Fibroblast of skin of abdomen (primary cell): ENCODE results near the gene MICA. TPM values are rescaled to one million over a fixed set of nuclear protein-coding genes. Genes with fewer than 3 reads are reported as not detected.
"Not testable (repeated sequence)": the region's sequence is repeated elsewhere in the genome, so short reads cannot be mapped to it uniquely, and the experiment has no call there.

ENCODE experiments used
- DNase-seq: peaks from one replicate; pipeline ENCODE4 v3.0.0-alpha.2; 2013
- polyA plus RNA-seq, 2 experiments: library from polyadenylated mRNA; unstranded; fragments of 120-200 nt; gene quantifications; one replicate each; pipeline ENCODE4 v1.2.1, GENCODE V29; 2013; ENCODE audit not compliant: insufficient read length in 2 of 2

Gene MICA
- 26.3 TPM for polyA plus RNA-seq (2013, experiment 1 of 2; ENCODE audit: insufficient read length)
- polyA plus RNA-seq (2013, experiment 2 of 2; ENCODE audit: insufficient read length): 28.0 TPM

DNA sequence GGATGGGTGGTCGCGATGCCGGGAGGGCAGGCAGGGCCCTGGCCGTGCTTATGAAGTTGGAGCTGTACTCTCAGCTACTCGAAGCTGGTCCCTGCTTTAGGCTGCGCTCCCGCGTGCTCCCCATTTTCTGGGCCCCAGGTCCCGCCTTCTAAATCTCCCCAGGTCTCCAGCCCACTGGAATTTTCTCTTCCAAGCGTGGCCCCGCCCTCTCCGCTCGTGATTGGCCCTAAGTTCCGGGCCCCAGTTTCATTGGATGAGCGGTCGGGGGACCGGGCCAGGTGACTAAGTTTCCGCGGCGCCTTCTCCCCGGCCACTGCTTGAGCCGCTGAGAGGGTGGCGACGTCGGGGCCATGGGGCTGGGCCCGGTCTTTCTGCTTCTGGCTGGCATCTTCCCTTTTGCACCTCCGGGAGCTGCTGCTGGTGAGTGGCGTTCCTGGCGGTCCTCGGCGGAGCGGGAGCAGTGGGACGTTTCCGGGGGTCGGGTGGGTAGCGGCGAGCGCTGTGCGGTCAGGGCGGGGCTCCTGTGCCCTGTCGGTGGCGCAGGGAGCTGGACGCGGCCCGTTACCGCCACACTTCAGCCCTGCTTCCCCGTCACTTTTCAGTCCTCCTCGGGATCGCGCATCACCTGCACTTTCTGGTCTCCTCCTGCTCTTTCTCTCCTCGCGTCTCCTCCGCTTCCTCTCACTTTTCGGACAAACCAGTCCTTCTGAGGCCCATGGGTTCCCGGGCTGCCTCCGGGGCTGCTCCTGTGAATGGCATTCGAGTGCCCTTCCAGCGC is at the start of gene MICA:
Gene MICA, plus strand, starts transcription at position 313 of the 778 bp plus-strand sequence. Its CDS starts 38 bp downstream, at position 351.
- peak; percentile 79 for DNase-seq

DNA sequence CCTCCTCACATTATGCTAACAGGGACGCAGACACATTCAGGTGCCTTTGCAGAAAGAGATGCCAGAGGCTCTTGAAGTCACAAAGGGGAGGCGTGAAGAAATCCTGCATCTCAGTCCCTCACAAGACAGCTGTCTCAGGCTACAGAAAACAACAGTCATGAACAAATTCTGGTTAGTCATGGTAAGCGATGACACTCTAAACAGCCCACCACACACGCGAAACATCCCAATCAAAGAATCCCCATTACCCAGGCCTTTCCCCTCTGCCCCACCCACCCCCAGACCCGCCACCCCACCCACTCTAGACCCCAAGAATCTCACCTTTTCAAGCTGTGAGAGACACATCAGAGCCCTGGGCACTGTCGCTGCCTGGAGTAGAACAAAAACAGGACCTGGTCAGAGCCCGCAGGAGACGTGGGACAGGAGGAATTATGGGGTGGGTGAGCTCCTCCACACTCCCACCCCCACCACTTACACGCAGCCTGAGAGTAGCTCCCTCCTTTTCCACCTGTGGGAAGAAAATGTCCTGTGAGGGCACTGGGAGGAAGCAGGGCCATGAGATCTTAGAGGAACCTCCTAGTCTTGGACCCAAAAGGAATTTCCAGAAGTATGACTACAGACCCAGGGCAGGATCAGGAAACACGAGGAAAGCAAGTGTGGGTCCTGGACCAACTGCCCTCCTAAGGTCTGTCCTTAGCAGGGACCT is 49.1 kb upstream of the MICA start:
- DNase-seq: no peak

DNA sequence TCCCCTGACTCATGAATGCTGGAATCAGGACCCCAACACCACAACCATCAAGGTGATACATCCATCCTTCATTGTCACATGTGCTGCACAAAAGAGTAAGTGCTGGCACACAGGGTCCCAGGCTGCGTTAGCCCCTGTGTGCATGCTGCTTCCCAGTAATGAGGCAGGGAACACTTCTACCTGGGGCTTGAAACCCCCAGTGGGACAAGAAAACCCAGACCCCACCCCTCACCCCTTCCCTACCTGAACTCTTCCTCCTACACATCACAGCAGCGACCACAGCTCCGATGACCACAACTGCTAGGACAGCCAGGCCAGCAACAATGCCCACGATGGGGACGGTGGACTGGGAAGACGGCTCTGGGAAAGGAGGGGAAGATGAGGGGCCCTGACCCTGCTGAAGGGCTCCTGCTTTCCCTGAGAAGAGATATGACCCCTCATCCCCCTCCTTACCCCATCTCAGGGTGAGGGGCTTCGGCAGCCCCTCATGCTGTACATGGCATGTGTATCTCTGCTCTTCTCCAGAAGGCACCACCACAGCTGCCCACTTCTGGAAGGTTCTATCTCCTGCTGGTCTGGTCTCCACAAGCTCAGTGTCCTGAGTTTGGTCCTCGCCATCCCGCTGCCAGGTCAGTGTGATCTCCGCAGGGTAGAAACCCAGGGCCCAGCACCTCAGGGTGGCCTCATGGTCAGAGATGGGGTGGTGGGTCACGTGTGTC is 48.4 kb upstream of the MICA start:
- no peak for DNase-seq

DNA sequence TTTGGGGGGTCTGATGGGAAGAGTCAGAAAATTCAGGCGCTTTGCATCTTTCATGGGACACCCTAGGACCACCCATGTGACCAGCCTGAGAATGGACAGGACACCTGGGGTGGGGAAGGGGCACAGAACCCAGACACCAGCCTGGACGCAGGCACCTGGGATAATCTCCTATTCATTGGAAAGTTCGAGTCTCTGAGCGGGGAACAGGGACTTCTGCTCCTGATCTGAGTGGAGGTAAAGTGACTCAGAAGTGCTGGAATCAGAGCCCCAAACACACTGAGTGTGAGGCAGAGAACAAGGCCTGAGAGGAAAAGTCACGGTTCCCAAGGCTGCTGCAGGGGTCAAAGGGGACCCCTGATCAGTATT is 47.8 kb upstream of the MICA start:
- DNase-seq: no peak

DNA sequence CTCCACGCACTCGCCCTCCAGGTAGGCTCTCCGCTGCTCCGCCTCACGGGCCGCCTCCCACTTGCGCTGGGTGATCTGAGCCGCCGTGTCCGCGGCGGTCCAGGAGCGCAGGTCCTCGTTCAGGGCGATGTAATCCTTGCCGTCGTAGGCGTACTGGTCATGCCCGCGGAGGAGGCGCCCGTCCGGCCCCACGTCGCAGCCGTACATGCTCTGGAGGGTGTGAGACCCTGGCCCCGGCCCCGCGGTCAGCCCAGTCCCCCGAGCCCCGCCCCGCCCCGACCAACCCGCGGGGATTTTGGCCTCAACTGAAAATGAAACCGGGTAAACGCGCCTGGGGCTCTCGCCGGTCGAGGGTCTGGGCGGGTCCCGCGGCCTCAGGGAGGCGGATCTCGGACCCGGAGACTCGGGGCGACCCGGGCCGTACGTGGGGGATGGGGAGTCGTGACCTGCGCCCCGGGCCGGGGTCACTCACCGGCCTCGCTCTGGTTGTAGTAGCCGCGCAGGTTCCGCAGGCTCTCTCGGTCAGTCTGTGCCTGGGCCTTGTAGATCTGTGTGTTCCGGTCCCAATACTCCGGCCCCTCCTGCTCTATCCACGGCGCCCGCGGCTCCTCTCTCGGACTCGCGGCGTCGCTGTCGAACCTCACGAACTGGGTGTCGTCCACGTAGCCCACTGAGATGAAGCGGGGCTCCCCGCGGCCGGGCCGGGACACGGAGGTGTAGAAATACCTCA is 47.0 kb upstream of the MICA start:
- no peak for DNase-seq

DNA sequence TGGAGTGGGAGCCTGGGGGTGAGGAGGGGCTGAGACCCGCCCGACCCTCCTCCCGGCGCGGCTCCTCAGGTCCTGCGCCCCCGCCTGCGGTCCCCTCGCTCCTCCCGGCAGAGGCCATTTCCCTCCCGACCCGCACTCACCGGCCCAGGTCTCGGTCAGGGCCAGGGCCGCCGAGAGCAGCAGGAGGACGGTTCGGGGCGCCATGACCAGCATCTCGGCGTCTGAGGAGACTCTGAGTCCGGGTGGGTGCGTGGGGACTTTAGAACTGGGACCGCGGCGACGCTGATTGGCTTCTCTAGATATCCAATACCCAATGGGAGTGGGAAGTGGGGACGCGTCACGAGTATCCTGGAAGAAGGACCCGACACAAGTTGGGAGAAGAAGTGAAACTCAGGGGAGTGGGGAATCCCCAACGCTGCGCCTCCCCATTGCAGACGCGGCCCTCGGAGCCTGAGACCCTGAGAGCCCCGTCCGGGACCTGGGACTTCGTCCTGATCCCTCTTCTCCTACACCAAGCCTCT is 46.4 kb upstream of the MICA start, which contains the start of gene HLA-B:
Gene HLA-B, minus strand, starts transcription at position 234 of the 521 bp plus-strand sequence. Its CDS starts 21 bp downstream, at position 213.
- DNase-seq: peak; percentile 67

DNA sequence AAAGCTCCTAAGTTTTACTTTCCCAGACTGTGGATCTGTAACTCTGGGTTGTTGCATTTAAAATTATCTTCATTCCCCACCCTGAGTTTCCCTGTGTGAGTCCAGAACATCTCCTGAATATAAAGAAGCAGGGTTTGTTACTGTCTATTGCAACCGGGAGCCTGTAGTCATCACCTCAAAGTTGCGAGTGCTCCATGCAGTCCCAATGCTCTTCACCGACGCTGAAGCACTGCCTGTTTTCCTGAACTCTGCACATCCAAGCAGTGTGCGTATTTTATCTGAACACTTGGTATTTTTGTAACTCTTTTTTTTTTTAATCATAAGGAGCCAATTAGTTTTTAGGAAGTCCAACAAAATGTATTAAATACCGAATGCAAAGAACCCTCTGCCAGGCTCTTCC is 45.5 kb upstream of the MICA start:
- DNase-seq: no peak

DNA sequence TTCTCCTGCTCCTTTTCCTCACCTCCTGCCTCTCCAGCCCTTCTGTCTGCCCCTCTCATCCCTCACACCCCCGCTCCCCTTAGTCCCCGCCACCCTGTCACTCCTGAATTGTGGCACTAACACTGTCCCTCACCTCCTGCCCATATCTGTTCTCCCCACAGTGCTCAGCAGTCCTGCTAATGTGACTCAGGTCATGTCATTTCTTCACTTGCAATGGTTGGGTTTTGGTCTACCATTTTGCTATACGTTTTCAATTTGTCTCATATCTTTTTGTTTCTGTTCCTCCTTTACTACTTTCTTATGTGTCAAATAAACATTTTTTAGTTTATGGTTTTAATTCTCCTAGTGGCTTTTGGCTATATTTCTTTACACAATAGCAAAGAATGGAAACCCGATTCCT is 45.1 kb upstream of the MICA start:
- DNase-seq: no peak

DNA sequence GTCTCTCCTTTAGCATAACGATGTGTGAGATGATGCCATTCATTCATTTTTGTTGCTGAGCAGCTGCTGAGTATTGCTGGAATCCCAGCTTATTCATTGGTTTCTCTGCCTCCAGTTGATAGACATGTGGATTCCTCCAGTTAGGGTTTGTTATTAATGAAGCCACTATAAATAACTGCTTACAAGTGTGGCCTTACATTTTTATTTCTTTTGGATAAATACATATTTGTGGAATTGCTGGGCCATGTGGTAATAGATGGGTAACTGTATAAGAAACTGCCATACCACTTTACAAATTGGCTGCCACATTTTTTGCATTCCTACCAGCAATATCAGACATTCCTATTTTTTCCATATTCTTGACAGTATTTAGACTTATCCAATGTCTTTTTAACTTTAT is 43.8 kb upstream of the MICA start:
- no peak for DNase-seq

DNA sequence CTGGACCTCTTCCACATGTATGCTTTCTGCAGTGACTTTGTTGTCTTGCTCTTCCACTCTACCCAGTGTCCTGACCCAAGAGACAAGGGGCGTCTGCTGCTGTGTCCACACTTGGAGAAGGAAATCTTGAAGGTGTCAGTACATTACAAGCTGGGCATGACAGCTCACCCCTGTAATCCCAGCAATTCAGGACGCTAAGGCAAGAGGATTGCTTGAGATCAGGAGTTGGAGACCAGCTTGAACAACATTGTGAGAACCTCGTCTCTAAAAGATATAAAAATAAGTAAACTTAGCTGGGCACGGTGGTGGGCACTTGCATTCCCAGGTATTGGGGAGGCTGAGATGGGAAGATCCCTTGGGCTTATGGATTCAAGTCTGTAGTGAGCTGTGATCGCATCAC is 40.6 kb upstream of the MICA start:
- DNase-seq: no peak

DNA sequence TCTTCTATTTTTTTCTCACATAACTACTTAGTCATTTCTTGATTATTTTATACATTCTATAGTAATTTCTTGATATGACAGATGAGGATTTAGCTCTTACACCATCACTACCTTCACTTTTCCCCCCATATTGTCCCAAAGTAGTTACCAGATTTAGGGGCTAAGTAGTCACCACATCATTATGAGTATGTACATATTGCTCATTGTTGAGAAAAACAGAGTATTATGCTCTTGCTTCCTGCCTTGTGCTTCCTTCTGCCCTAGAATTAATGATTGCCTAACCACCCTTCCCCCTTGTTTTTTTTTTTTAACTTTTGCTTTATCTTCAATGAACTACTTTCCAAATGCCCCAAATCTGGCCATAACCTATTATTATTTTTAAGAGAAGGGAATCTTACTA is 39.6 kb upstream of the MICA start:
- DNase-seq: no peak

DNA sequence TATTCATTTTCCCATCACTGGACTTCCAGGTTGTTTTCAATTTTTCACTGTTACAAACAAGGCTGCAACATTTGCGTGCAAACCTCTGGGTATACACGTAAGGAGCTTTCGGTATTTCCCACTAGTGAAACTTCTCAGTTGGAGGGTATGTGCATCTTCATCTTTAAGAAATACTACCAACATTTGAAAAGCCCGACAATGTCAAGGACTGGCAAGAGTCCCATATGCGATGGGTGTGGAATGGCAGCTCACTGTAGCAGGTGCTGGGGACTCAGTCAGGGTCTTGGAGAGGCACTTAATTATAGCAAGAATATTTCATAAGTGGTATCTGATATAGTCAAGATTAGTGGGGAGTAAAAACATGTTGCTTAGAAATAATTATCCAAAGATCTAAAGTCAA is 37.5 kb upstream of the MICA start:
- DNase-seq: no peak

DNA sequence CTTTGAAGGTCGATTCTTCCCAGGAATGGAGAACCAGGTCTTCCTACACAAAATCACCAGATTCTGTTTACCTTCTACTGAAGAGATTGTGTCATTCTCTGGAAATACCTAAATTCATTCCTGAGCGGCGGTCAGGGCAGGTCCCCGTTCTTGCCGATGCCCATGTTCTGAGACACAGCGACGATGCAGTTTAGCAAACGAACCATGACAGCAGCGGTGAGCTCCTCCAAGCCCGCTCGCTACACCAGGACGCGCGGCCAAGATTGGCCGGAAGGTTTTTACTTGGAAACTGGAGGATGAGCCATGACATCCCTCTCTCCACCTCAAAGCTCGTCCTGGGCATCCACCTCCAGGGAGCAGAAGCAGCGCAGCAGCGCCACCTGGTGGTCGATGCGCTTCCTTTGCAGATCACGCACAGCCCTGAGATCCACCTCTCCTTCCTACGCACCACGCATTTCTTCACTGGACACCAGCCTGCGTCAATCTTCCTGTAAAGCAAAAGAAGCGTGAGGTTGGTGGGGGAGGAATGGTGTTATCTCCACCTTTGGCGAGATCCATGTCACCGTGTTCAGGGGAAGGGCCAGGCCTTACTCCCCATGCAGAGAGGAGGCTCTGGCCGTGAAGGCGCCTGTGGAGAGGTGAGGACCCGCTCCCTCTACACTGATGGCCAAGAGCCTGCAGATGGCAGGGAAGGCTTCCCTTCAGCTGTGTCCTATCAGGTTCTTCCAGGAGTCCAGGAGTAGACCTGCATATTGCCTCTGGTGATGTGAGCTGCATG is 36.5 kb upstream of the MICA start:
- DNase-seq: peak; percentile 79

DNA sequence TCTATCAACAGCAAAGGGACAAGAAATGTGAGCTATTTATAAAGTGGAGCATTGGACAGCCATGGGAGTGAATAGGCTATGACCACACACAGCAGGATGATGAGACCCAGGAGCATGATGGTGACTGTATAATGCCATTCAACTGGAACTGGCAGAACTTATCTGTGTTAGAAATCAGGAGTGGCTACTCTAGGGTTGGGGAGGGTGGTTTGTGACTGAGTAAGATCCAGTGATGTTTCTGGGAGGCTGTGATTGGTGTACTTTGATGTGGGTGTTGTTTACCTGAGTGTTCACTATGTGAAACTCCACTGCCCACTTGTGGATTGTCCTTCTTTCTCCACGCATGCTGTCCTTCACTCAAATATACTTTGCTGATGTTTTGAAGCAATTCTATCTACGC is 34.9 kb upstream of the MICA start:
- DNase-seq: no peak

DNA sequence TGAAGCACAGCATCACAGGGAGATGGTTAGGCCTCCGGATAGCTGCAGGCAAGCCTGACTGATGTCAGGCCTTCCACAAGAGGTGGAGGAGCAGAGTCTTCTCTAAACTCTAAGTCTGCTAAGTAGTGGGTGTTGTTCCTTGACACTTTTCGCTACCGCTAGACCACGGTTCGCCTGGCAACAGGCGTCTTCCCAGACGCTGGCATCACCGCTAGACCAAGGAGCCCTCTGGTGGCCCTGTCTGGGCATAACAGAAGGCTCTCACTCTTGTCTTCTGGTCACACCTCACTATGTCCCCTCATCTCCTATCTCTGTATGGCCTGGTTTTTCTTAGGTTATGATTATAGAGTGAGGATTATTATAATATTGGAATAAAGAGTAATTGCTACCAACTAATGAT is 29.3 kb upstream of the MICA start:
- DNase-seq: not testable (repeated sequence)

DNA sequence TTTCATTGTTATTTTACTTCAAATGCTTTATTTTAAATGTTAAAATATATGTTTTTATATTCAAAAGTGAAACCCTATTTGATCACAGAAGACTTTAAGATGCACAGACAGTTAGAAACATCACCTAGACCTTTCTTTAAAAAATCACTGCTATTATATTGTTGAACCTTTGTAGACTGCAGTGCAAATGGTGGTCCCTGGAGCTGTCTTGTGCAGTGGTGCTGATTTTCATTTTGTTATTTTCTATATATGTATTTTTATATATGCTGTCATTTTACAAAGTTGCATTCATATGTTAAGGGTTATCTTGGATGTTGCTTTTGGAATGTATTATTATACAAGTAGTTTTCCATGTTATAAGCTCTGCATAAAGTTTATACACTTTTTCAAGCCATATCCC is 27.7 kb upstream of the MICA start:
- DNase-seq: no peak

DNA sequence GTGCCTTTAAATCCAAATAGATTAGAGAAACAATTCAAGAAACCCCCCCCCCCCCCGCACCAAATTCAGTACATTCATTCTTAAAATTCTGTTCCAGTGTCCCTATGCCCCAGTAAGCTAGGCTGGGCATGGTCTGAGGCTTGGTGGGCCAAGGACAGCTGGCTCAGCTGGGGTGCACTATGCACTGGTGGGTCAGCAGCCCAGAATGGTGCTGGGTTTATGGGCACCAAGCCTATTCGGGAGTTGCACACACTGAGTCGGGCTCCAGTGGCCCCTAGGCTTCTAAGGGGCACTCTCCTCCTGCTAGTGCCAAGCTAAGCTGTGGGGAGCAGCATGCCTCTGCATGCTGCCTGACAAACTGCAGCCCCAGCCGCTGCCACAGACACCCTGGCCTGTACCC is 26.4 kb upstream of the MICA start:
- no peak for DNase-seq

DNA sequence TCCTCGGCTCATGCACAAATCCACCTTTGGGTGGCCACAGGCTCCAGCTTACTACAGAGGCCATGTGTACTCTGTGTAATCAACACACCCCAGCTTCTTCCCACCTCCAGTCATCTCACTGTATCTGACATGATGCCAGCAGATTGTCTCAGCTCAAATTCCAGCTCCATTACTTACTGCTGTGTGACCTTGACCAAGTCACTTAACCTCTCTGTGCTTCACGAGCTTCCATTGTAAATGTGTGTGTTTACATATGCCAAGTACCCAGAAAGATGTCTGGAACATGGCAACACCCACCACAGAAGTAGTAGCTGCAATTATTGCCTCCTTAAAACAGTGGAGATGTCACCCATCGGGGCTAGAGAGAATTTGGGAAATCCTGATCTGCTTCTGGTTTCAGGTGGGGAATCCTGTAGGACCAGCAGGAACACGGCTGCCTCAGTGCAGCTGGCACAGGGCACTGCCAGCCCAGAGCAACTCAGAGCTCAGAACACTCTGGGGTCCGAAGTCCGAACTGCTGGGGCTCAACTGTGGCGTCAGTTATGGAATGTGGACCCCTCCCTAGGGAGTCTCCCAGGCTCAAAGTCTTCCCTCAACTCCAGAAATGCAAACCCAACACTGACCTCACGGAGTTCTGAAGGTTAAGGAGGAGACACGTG is 25.2 kb upstream of the MICA start:
- no peak for DNase-seq

DNA sequence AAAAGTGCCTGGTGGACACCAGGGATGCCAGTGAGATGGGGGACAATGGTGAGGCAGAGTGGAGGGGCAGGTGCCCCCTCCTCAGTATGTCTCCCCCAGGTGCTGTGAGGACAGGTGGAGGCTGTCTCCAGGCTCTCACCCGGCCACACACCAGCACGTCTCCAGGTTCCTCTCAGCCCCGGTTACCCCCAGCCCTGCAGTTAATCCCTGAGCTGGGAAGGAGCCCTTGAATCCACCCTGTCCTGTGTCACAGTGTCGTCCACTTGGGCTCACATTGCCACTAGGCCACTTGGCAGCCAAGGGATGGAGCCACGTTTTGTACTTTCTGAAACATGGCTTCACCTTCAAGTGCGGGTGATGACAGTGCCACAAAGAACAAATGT is 24.7 kb upstream of the MICA start:
- no peak for DNase-seq

DNA sequence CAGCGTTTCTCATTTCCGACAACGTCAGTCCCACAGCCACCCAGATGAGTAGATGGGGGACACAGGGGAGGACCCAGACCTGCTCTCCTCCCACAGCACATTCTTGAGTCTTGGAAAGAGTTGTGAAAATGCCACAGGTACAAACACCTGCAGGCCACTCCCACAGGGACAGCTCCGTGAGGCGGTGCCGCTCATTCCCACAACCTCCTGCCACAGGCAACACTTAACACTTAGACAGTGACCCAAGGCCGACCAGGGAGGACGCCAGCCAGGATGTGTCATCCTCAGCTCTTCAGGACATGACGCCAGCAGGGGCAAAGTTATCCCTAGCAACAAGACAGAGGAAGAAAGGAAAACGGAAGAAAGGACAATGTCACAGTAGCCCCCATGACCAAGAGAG is 23.5 kb upstream of the MICA start:
- DNase-seq: no peak

DNA sequence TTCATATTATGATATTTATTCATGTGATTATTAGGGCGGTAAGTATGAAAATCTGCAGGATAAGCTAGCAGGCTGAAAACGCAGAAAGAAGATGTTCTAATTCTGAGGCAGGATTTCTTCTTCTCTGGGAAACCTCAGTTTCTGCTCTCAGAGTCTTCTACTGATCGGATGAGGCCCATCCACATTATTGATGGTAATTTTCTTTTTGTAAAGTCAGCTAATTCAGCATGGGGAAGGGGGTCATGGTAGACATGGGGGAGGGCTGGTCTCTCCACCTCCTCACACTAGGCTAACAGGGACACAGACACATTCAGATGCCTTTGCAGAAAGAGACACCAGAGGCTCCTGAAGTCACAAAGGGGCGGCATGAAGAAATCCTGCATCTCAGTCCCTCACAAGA is 21.7 kb upstream of the MICA start:
- DNase-seq: no peak
